HepG2 (cell line): ENCODE results near the gene SP140L. TPM values are rescaled to one million over a fixed set of nuclear protein-coding genes. Genes with fewer than 3 reads are reported as not detected.
A peak's percentile ranks its signal among the peaks of the same experiment; 100 is the strongest.

Experiments used
- CBX5 ChIP-seq: sonication (generic); formaldehyde crosslinking; IDR thresholded peaks from 2 replicates; pipeline ENCODE4 v1.4.0; 2020; ENCODE audit warnings: missing genetic modification reagents, borderline replicate concordance
- CEBPB ChIP-seq: IDR thresholded peaks from 2 replicates; pipeline ENCODE4 v1.6.1; 2011; ENCODE audit warnings: low read depth, low read length, improper control_type of control experiment, borderline replicate concordance
- CEBPG ChIP-seq: IDR thresholded peaks from 2 replicates; pipeline ENCODE4 v1.6.1; 2016
- ELF4 ChIP-seq: sonication (generic); formaldehyde crosslinking; IDR thresholded peaks from 2 replicates; pipeline ENCODE4 v1.5.0; 2020; ENCODE audit warnings: missing genetic modification reagents, mild to moderate bottlenecking, moderate library complexity, borderline replicate concordance
- GFI1 ChIP-seq: sonication (generic); formaldehyde crosslinking; IDR thresholded peaks from 2 replicates; pipeline ENCODE4 v1.5.0; 2020; ENCODE audit warnings: missing genetic modification reagents, mild to moderate bottlenecking, borderline replicate concordance
- JUND ChIP-seq: sonication (generic); formaldehyde crosslinking; IDR thresholded peaks from 2 replicates; pipeline ENCODE4 v1.8.0; 2022; ENCODE audit warnings: mild to moderate bottlenecking, missing genetic modification reagents
- PAF1 ChIP-seq: IDR thresholded peaks from 2 replicates; pipeline ENCODE4 v1.6.1; 2016; ENCODE audit warnings: missing genetic modification reagents, missing compliant biosample characterization
- POGZ ChIP-seq: sonication (generic); formaldehyde crosslinking; IDR thresholded peaks from 2 replicates; pipeline ENCODE4 v1.4.0; 2020; ENCODE audit warnings: mild to moderate bottlenecking, missing genetic modification reagents
- REXO4 ChIP-seq: sonication (generic); formaldehyde crosslinking; IDR thresholded peaks from 2 replicates; pipeline ENCODE4 v1.8.0; 2022; ENCODE audit warnings: missing genetic modification reagents, mild to moderate bottlenecking, borderline replicate concordance
- TMF1 ChIP-seq: sonication (generic); formaldehyde crosslinking; IDR thresholded peaks from 2 replicates; pipeline ENCODE4 v1.8.1; 2022; ENCODE audit warnings: low read depth, missing genetic modification reagents
- ZKSCAN5 ChIP-seq: sonication (generic); formaldehyde crosslinking; IDR thresholded peaks from 2 replicates; pipeline ENCODE4 v1.5.1; 2020; ENCODE audit warnings: mild to moderate bottlenecking, missing genetic modification reagents
- ZNF333 ChIP-seq: sonication (generic); formaldehyde crosslinking; IDR thresholded peaks from 2 replicates; pipeline ENCODE4 v1.4.0; 2020; ENCODE audit warnings: mild to moderate bottlenecking, missing genetic modification reagents, borderline replicate concordance
- ZNF451 ChIP-seq: sonication (generic); formaldehyde crosslinking; IDR thresholded peaks from 2 replicates; pipeline ENCODE4 v1.5.0; 2020; ENCODE audit warnings: mild to moderate bottlenecking, missing genetic modification reagents
- ZNF878 ChIP-seq: sonication (generic); formaldehyde crosslinking; IDR thresholded peaks from 2 replicates; pipeline ENCODE4 v1.8.1; 2023; ENCODE audit warnings: mild to moderate bottlenecking, missing genetic modification reagents, moderate library complexity
- polyA plus RNA-seq, 8 experiments: library from polyadenylated mRNA; depleted of rRNA in 3 of 8; stranded (reverse) in 7 of 8; unstranded in 1 of 8; fragments of >200 nt; fragmentation: Illumina TruSeq in 4 of 8; extraction: Trizol in 4 of 8; gene quantifications; 2 replicates each; pipeline versions ENCODE4 v1.2.1 to v1.2.3, GENCODE V29; 2011 to 2016; ENCODE audit warnings: low read depth in 4 of 8, missing spikeins in 1 of 8, mixed read lengths in 1 of 8; ENCODE audit not compliant: insufficient read depth in 1 of 8
- total RNA-seq, 5 experiments: library from RNA; depleted of rRNA; stranded (reverse); fragments of >200 nt; fragmentation: Illumina TruSeq; extraction: Trizol; gene quantifications; 2 replicates each; pipeline ENCODE4 v1.2.3, GENCODE V29; 2016; ENCODE audit warnings: low read depth in 1 of 5
- TF ChIP-seq, protein P1 (sequence below), 2 experiments: IDR thresholded peaks; 2 replicates each; pipeline ENCODE4 v1.6.1; 2011 to 2012; ENCODE audit warnings: low read length in 2 of 2, borderline replicate concordance in 1 of 2, low read depth in 1 of 2, mild to moderate bottlenecking in 1 of 2, moderate library complexity in 1 of 2
- TF ChIP-seq, protein P2 (sequence below): sonication (generic); formaldehyde crosslinking; IDR thresholded peaks from 2 replicates; pipeline ENCODE4 v1.8.0; 2022; ENCODE audit warnings: missing genetic modification reagents, mild to moderate bottlenecking, inconsistent platforms, borderline replicate concordance
- TF ChIP-seq, protein P3 (sequence below): sonication (generic); formaldehyde crosslinking; IDR thresholded peaks from 2 replicates; pipeline ENCODE4 v1.4.0; 2020; ENCODE audit warnings: missing genetic modification reagents
- TF ChIP-seq, protein P4 (sequence below): sonication (generic); formaldehyde crosslinking; conservative IDR thresholded peaks from 2 replicates; pipeline ENCODE4 v1.8.0; 2022; ENCODE audit warnings: low read depth, missing genetic modification reagents
- TF ChIP-seq, protein P5 (sequence below): sonication (generic); formaldehyde crosslinking; IDR thresholded peaks from 2 replicates; pipeline ENCODE4 v1.5.0; 2020; ENCODE audit warnings: missing genetic modification reagents
- TF ChIP-seq, protein P6 (sequence below): sonication (generic); formaldehyde crosslinking; IDR thresholded peaks from 2 replicates; pipeline ENCODE4 v1.4.0; 2020; ENCODE audit warnings: missing genetic modification reagents

SP140L gene
- total and polyA plus RNA-seq, 2 of the 13 experiments (the other 11 are each of a cell fraction or from before 2014, with no cell fraction given): 10.9 to 17.5 TPM

DNA sequence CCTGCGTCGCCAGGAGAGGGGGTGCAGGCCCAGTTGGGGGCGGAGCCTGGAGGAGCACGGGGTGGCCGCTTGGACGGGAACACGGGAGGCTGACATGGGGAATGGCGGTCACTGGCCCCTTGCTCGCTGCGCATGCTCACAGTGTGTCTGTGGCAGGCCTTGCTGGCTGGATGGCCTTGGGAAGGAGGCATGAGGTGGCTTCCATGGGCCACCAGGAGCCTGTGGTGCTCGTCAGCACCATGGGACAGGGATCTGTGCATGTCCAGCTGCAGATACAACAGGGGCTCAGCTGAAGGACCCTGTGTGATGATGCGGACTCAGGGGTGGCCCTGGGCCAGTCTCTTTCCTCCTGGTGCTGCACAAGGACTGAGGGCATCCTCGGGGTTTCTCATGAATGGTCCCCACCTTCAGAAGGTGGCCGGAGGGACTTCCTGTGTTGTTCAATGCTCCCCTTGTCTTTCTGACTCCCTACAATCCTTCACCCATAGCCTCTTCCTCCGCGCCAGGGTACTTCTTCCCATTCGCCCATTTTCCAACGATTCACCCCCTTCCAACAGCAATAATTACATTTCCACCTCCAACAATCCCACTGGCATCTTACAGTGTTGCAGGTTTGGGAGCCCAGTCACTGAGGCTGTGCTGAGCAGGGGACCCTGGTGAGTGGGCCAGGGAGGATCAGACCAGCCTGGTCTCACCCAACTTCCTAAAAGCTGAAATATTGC lies 3.4 kb upstream of the SP140L start (continued):
- TF ChIP-seq, protein P1, sequence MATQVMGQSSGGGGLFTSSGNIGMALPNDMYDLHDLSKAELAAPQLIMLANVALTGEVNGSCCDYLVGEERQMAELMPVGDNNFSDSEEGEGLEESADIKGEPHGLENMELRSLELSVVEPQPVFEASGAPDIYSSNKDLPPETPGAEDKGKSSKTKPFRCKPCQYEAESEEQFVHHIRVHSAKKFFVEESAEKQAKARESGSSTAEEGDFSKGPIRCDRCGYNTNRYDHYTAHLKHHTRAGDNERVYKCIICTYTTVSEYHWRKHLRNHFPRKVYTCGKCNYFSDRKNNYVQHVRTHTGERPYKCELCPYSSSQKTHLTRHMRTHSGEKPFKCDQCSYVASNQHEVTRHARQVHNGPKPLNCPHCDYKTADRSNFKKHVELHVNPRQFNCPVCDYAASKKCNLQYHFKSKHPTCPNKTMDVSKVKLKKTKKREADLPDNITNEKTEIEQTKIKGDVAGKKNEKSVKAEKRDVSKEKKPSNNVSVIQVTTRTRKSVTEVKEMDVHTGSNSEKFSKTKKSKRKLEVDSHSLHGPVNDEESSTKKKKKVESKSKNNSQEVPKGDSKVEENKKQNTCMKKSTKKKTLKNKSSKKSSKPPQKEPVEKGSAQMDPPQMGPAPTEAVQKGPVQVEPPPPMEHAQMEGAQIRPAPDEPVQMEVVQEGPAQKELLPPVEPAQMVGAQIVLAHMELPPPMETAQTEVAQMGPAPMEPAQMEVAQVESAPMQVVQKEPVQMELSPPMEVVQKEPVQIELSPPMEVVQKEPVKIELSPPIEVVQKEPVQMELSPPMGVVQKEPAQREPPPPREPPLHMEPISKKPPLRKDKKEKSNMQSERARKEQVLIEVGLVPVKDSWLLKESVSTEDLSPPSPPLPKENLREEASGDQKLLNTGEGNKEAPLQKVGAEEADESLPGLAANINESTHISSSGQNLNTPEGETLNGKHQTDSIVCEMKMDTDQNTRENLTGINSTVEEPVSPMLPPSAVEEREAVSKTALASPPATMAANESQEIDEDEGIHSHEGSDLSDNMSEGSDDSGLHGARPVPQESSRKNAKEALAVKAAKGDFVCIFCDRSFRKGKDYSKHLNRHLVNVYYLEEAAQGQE (IDR thresholded peaks at IDR 0.05; ENCODE audit: borderline replicate concordance in 1 of 2, low read depth in 1 of 2, low read length in 2 of 2): no peak
- TF ChIP-seq, protein P2, sequence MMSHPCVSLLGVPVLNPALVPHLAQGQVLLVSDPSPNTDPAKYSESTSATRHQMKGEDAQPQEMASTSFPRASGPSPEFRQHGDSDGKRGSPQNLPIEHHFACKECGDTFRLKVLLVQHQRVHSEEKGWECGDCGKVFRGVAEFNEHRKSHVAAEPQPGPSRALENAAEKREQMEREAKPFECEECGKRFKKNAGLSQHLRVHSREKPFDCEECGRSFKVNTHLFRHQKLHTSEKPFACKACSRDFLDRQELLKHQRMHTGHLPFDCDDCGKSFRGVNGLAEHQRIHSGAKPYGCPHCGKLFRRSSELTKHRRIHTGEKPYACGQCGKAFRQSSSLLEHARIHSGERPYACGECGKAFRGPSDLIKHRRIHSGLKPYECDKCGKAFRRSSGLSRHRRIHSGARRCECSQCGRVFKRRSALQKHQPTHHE (CRISPR knock-in tag): no peak
- TF ChIP-seq GFI1: no peak
- no peak for TF ChIP-seq CEBPB
- TF ChIP-seq, protein P3, sequence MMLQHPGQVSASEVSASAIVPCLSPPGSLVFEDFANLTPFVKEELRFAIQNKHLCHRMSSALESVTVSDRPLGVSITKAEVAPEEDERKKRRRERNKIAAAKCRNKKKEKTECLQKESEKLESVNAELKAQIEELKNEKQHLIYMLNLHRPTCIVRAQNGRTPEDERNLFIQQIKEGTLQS (CRISPR knock-in tag): 0 out of 2 replicates have a peak, but pooled peaks have one; percentile 25
- no peak for TF ChIP-seq REXO4 (CRISPR knock-in tag)
- 0 out of 2 replicates have a peak, but pooled peaks have one; percentile 59 for TF ChIP-seq TMF1 (CRISPR knock-in tag)
- TF ChIP-seq, protein P4, sequence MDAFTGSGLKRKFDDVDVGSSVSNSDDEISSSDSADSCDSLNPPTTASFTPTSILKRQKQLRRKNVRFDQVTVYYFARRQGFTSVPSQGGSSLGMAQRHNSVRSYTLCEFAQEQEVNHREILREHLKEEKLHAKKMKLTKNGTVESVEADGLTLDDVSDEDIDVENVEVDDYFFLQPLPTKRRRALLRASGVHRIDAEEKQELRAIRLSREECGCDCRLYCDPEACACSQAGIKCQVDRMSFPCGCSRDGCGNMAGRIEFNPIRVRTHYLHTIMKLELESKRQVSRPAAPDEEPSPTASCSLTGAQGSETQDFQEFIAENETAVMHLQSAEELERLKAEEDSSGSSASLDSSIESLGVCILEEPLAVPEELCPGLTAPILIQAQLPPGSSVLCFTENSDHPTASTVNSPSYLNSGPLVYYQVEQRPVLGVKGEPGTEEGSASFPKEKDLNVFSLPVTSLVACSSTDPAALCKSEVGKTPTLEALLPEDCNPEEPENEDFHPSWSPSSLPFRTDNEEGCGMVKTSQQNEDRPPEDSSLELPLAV (CRISPR knock-in tag): no peak
- TF ChIP-seq CBX5 (CRISPR knock-in tag): peak; percentile 80; the same call in 1 of the 2 replicates
- TF ChIP-seq CEBPG (CRISPR knock-in tag): no peak
- no peak for TF ChIP-seq ELF4 (CRISPR knock-in tag)
- no peak for TF ChIP-seq ZNF333 (CRISPR knock-in tag)
- TF ChIP-seq POGZ (CRISPR knock-in tag): peak; percentile 94
- TF ChIP-seq, protein P5, sequence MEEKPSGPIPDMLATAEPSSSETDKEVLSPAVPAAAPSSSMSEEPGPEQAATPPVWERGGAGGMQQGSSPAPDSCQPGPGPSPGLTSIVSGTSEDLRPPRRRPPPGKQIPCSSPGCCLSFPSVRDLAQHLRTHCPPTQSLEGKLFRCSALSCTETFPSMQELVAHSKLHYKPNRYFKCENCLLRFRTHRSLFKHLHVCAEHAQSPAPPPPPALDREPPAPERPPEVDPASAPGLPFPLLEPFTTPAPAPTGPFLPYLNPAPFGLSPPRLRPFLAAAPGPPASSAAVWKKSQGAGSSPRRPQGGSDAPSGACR (CRISPR knock-in tag): 0 out of 2 replicates have a peak, but pooled peaks have one; percentile 41
- no peak for TF ChIP-seq ZNF451 (CRISPR knock-in tag)
- TF ChIP-seq ZNF878 (CRISPR knock-in tag): no peak
- TF ChIP-seq PAF1: no peak
- TF ChIP-seq, protein P6, sequence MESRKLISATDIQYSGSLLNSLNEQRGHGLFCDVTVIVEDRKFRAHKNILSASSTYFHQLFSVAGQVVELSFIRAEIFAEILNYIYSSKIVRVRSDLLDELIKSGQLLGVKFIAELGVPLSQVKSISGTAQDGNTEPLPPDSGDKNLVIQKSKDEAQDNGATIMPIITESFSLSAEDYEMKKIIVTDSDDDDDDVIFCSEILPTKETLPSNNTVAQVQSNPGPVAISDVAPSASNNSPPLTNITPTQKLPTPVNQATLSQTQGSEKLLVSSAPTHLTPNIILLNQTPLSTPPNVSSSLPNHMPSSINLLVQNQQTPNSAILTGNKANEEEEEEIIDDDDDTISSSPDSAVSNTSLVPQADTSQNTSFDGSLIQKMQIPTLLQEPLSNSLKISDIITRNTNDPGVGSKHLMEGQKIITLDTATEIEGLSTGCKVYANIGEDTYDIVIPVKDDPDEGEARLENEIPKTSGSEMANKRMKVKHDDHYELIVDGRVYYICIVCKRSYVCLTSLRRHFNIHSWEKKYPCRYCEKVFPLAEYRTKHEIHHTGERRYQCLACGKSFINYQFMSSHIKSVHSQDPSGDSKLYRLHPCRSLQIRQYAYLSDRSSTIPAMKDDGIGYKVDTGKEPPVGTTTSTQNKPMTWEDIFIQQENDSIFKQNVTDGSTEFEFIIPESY (CRISPR knock-in tag): peak; percentile 89
- TF ChIP-seq ZKSCAN5 (CRISPR knock-in tag): no peak
- TF ChIP-seq JUND: no peak
